Adrenal gland (tissue), 5 donors: Measurements from ENCODE around the gene MAP3K20.

Experiments used
- POLR2A ChIP-seq, 2 donors: fragments of 450-650 bp; IDR thresholded peaks; one replicate each; pipeline ENCODE4 v1.6.1; 2017; ENCODE audit warnings: antibody characterized with exemption in 2 of 2, mild to moderate bottlenecking in 2 of 2, moderate library complexity in 1 of 2
- TF ChIP-seq, protein P1 (sequence below), 6 experiments: fragments of 450-650 bp in 4 of 6; fragments of 200-600 bp in 2 of 6; sonication (generic) in 1 of 6; IDR thresholded peaks; 1 replicate in 5 of 6; 2 replicates in 1 of 6; pipeline versions ENCODE4 v1.5.1 to v1.8.0; 2016 to 2021; ENCODE audit warnings: antibody characterized with exemption in 6 of 6, mild to moderate bottlenecking in 2 of 6, moderate library complexity in 1 of 6
- donor health status: DM: no; HTN: no; CAD: no.

DNA sequence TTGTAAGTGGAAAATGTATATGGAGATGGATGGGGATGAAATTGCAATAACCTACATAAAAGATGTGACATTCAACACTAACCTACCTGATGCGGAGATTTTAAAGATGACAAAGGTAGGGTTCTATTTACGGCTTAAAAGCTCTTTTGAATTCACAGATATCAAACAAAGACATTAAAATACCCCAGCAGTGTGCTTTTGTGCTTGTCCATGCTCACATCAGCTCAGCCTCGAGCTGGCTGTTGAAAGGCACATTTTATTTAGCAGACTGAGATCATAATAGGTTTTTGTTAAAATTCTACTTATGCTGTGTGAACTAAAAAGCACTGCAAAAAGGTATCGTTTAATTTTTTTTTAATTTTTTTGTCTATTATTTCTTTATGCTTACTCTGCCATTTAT, 183.1 kb downstream of the MAP3K20 start:
- TF ChIP-seq, protein P1, sequence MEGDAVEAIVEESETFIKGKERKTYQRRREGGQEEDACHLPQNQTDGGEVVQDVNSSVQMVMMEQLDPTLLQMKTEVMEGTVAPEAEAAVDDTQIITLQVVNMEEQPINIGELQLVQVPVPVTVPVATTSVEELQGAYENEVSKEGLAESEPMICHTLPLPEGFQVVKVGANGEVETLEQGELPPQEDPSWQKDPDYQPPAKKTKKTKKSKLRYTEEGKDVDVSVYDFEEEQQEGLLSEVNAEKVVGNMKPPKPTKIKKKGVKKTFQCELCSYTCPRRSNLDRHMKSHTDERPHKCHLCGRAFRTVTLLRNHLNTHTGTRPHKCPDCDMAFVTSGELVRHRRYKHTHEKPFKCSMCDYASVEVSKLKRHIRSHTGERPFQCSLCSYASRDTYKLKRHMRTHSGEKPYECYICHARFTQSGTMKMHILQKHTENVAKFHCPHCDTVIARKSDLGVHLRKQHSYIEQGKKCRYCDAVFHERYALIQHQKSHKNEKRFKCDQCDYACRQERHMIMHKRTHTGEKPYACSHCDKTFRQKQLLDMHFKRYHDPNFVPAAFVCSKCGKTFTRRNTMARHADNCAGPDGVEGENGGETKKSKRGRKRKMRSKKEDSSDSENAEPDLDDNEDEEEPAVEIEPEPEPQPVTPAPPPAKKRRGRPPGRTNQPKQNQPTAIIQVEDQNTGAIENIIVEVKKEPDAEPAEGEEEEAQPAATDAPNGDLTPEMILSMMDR (IDR thresholded peaks at IDR 0.05), result no peak
- TF ChIP-seq POLR2A (IDR thresholded peaks at IDR 0.05), result no peak
